ENCODE measurements around the gene FAM217B. TPM values are rescaled to one million over a fixed set of nuclear protein-coding genes. Genes with fewer than 3 reads are reported as not detected.

The FAM217B gene
- polyA plus RNA-seq, 1 of the 3 experiments (the other 2 are of a cell fraction), result 3.0 TPM

DNA sequence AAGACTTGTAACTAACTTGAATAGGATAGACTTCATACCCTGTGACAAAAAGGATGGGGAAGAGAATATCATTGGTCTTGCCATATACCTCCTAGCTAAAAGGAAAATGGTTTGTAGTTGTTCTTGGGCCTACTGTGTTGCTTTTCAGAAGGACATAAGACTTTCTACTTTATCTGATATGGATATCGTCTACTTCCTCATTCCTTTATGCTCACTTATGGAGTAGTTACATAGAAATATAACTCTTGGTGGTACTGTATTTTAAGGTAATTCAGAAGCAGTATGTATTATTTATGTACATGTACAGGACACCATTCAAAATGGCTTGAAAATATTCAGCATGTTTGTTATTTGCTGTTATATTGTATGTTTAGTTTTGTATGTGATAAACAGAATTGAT lies 8.0 kb downstream of the FAM217B start:
- no peaks in the 10 kb centered on the region for H4K20me1 ChIP-seq (ENCODE audit: insufficient read depth)
- no peak overlapping the region for H2AFZ ChIP-seq (ENCODE audit: low read depth)
- POLR2A ChIA-PET, result interaction anchor here (1.0 kb wide), 1 partner anchor 7 kb away, joined by 4 read pairs; no protein-coding TSS in a partner anchor
- H3K79me2 ChIP-seq (ENCODE audit: insufficient read depth), result no peaks in the 10 kb centered on the region
- H3K27ac ChIP-seq (ENCODE audit: low read depth in 2 of 2, low read length in 1 of 2), result no peak overlapping the region
- CTCF ChIA-PET, result interaction anchor here (0.6 to 10.9 kb wide), 5 partner anchors 10 to 202 kb away, joined by 3 to 95 read pairs (median 3); partner anchors contain the start of genes CDH26, FAM217B, PPP1R3D and SYCP2
- no peaks in the 10 kb centered on the region for H3K27me3 ChIP-seq (ENCODE audit: insufficient read depth)
- WGBS (ENCODE audit: low lambda C conversion rate), result 84% methylated on average over 1 of the region's 1 CpG
- H3K9ac ChIP-seq, result no peak overlapping the region
- TF ChIP-seq TCF12 (IDR thresholded peaks at IDR 0.05) (no peak), MEF2A (IDR thresholded peaks at IDR 0.05; ENCODE audit: borderline replicate concordance, low read depth) (no peak), POLR2AphosphoS5 (IDR thresholded peaks at IDR 0.05; ENCODE audit: low read depth, low read length) (no peak), RAD21 (IDR thresholded peaks at IDR 0.05; ENCODE audit: low read length) (no peak), MXI1 (IDR thresholded peaks at IDR 0.05; ENCODE audit: low read depth, low read length) (no peak), FOXM1 (IDR thresholded peaks at IDR 0.05; ENCODE audit: low read depth) (no peak), CHD2 (IDR thresholded peaks at IDR 0.05; ENCODE audit: low read length, partially characterized antibody) (no peak), NFIC (IDR thresholded peaks at IDR 0.05; ENCODE audit: borderline replicate concordance) (no peak), JUND (IDR thresholded peaks at IDR 0.05) (no peak)
- TF ChIP-seq, protein P1, sequence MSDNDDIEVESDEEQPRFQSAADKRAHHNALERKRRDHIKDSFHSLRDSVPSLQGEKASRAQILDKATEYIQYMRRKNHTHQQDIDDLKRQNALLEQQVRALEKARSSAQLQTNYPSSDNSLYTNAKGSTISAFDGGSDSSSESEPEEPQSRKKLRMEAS (IDR thresholded peaks at IDR 0.05; ENCODE audit: low read depth), result no peak
- H3K9me2 ChIP-seq, result no peaks in the 10 kb centered on the region
- peaks cover 16 to 34% of the 10 kb centered on the region in 2 experiments for H3K36me3 ChIP-seq (replicated peaks in 1 of 2; ENCODE audit: control insufficient read depth in 1 of 2, insufficient read depth in 2 of 2, low read length in 1 of 2)
- peaks cover 0 to 2% of the 10 kb centered on the region in 2 experiments; a peak in 1 of 4 replicates for H3K4me1 ChIP-seq (ENCODE audit: control insufficient read depth in 1 of 2, insufficient read depth in 2 of 2, low read depth in 1 of 2, low read length in 1 of 2)
- no peaks in the 10 kb centered on the region for H3F3A ChIP-seq (replicated peaks; ENCODE audit: insufficient read depth)
- H3K9me3 ChIP-seq, result no peaks in the 10 kb centered on the region
- H3K4me3 ChIP-seq (ENCODE audit: low read depth in 2 of 2, low read length in 1 of 2), result no peak overlapping the region
- no peak for DNase-seq
- H3K4me2 ChIP-seq, result no peak overlapping the region

DNA sequence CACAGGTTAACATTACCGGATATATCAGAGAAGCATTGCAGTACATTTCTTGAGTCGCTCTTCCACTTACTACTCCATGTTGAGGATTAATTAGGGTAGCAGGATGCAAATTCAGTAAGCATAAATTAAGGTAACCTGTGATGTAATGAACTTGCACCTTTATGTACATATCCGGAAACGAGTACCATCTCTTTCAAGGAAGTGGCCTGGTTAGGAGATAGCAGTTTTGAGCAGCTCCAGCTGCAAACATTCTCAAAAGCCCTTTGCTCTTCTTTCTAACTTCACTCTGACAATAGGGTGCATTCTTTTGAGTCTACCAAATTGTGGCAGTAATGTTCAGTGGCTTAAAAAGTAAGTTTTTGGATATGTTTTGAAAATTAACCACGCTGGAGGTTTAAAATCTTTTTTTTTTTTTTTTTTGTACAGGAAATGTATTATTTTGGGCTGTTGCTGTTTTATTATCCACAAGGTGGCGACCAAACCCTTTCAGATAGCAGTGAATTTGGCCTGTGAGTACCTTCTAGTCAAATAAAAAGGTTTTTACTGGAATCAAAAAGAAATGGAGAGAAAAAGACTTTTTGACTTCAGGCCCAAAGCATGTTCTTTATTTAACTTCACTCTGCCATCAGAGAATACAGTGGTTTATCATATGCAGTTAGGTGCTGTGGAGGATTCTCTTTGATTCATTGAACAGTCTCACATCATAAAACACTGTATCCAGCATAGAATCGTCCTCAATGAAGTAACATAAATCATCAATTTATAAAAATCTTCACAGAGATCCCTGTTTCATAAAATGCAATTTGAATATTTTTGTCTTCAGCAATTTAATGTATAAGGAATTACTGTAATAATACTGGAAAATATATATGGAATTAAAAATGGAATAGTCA lies 8.9 kb downstream of the FAM217B start:
- Histone ChIP-seq H3K79me2 (ENCODE audit: insufficient read depth) (no peaks in the 10 kb centered on the region), H3K27ac (ENCODE audit: low read depth in 2 of 2, low read length in 1 of 2) (no peak overlapping the region), H2AFZ (ENCODE audit: low read depth) (no peak overlapping the region), H3K4me3 (ENCODE audit: low read depth in 2 of 2, low read length in 1 of 2) (no peak overlapping the region), H3K9me2 (no peaks in the 10 kb centered on the region), H3K9me3 (no peaks in the 10 kb centered on the region), H3K36me3 (replicated peaks in 1 of 2; ENCODE audit: control insufficient read depth in 1 of 2, insufficient read depth in 2 of 2, low read length in 1 of 2) (peaks cover 7 to 26% of the 10 kb centered on the region in 2 experiments), H3F3A (replicated peaks; ENCODE audit: insufficient read depth) (no peaks in the 10 kb centered on the region), H3K9ac (no peak overlapping the region), H3K4me1 (ENCODE audit: control insufficient read depth in 1 of 2, insufficient read depth in 2 of 2, low read depth in 1 of 2, low read length in 1 of 2) (peaks cover 0 to 2% of the 10 kb centered on the region in 2 experiments; a peak in 1 of 4 replicates), H3K4me2 (no peak overlapping the region), H4K20me1 (ENCODE audit: insufficient read depth) (no peaks in the 10 kb centered on the region), H3K27me3 (ENCODE audit: insufficient read depth) (no peaks in the 10 kb centered on the region)
- DNase-seq, result peak; percentile 44
- ChIA-PET POLR2A (interaction anchor here (1.0 kb wide), 1 partner anchor 8 kb away, joined by 4 read pairs; no protein-coding TSS in a partner anchor), CTCF (interaction anchor here (0.6 to 10.9 kb wide), 7 partner anchors 9 to 201 kb away, joined by 3 to 95 read pairs (median 3); partner anchors contain the start of genes CDH26, FAM217B, PPP1R3D and SYCP2)
- 57% methylated on average over 7 of the region's 7 CpGs for WGBS (ENCODE audit: low lambda C conversion rate)
- TF ChIP-seq TEAD4 (IDR thresholded peaks at IDR 0.05; ENCODE audit: borderline replicate concordance, insufficient read depth) (no peak), MXI1 (IDR thresholded peaks at IDR 0.05; ENCODE audit: low read depth, low read length) (no peak), SMC3 (IDR thresholded peaks at IDR 0.05; ENCODE audit: low read depth, low read length) (peak; percentile 31; the same call in 1 of the 2 replicates), RAD21 (IDR thresholded peaks at IDR 0.05; ENCODE audit: low read length) (peak; percentile 76)
- TF ChIP-seq, protein P2, sequence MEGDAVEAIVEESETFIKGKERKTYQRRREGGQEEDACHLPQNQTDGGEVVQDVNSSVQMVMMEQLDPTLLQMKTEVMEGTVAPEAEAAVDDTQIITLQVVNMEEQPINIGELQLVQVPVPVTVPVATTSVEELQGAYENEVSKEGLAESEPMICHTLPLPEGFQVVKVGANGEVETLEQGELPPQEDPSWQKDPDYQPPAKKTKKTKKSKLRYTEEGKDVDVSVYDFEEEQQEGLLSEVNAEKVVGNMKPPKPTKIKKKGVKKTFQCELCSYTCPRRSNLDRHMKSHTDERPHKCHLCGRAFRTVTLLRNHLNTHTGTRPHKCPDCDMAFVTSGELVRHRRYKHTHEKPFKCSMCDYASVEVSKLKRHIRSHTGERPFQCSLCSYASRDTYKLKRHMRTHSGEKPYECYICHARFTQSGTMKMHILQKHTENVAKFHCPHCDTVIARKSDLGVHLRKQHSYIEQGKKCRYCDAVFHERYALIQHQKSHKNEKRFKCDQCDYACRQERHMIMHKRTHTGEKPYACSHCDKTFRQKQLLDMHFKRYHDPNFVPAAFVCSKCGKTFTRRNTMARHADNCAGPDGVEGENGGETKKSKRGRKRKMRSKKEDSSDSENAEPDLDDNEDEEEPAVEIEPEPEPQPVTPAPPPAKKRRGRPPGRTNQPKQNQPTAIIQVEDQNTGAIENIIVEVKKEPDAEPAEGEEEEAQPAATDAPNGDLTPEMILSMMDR (IDR thresholded peaks at IDR 0.05), result peak; percentile 79

Data from SK-N-SH (cell line).